NB4 (cell line): ENCODE data around the gene SFMBT2.

Experiments
- DNase-seq: peaks from one replicate; pipeline ENCODE4 v3.0.0; 2010; ENCODE audit warnings: low read depth
- H3K4me3 ChIP-seq: one replicate; pipeline ENCODE4 v1.5.1; 2011; ENCODE audit warnings: mild to moderate bottlenecking, low read depth, low read length, moderate library complexity
- MYC ChIP-seq: IDR thresholded peaks from 2 replicates; pipeline ENCODE4 v1.6.1; 2011; ENCODE audit warnings: low read depth, low read length
- POLR2A ChIP-seq: IDR thresholded peaks from 2 replicates; pipeline ENCODE4 v1.6.1; 2011; ENCODE audit warnings: mild to moderate bottlenecking; ENCODE audit not compliant: insufficient read length; ENCODE audit errors: extremely low read depth
- TF ChIP-seq, protein P1 (sequence below): IDR thresholded peaks from 2 replicates; pipeline ENCODE4 v1.6.1; 2011; ENCODE audit warnings: low read depth, low read length
- TF ChIP-seq, protein P2 (sequence below): IDR thresholded peaks from one replicate; pipeline ENCODE4 v1.5.1; 2012; ENCODE audit warnings: low read depth, low read length

Gene SFMBT2

DNA sequence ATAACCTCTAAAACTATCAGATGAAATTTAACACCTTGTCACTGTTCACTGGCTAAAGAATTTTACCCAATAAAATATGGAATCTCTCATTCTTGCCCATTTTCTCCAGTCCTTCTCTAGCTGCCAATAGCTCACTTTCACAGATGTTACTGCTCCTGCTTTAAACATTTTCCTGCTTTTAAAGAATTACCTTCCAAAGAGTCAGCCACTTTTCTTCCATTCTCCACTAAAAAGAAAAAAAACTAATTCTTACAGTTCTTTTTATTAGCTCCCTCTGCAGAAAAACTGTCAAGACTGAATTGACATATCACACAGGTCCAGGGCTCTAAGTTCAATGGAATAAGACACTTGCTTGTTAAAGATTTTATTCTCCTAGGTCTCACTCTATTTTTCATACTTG lies 114.8 kb downstream of the SFMBT2 start:
- no peak overlapping the region for H3K4me3 ChIP-seq
- no peak for TF ChIP-seq MYC
- TF ChIP-seq, protein P1, sequence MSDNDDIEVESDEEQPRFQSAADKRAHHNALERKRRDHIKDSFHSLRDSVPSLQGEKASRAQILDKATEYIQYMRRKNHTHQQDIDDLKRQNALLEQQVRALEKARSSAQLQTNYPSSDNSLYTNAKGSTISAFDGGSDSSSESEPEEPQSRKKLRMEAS: no peak
- no peak for DNase-seq

DNA sequence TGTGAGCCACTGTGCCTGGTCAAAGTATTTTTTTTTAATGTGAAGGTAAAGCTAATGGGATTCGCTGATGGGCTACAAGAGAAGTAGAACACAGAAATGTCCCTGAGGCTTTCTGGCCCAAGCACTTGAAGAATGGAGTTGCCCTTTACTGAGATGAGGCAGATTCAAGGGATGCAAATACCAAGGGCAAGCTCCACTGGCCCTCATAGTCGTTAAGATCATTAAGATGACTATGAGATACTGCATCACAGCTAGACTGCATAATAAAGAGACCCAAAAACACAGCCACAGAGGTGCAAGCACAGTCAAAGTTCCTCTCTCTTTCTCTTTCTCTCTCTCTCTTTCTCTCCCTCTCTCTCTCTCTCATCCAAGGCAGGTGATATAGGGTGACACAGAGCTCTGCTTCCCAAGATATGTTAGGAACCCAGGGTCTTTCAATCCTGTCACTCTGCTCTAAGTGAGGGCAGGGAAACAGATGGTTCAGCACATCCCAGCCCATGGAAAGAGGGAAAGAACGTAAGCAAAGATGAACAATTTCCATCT lies 117.4 kb downstream of the SFMBT2 start:
- no peak overlapping the region for H3K4me3 ChIP-seq
- no peak for DNase-seq
- no peak for TF ChIP-seq POLR2A
- no peak for TF ChIP-seq MYC
- TF ChIP-seq, protein P2, sequence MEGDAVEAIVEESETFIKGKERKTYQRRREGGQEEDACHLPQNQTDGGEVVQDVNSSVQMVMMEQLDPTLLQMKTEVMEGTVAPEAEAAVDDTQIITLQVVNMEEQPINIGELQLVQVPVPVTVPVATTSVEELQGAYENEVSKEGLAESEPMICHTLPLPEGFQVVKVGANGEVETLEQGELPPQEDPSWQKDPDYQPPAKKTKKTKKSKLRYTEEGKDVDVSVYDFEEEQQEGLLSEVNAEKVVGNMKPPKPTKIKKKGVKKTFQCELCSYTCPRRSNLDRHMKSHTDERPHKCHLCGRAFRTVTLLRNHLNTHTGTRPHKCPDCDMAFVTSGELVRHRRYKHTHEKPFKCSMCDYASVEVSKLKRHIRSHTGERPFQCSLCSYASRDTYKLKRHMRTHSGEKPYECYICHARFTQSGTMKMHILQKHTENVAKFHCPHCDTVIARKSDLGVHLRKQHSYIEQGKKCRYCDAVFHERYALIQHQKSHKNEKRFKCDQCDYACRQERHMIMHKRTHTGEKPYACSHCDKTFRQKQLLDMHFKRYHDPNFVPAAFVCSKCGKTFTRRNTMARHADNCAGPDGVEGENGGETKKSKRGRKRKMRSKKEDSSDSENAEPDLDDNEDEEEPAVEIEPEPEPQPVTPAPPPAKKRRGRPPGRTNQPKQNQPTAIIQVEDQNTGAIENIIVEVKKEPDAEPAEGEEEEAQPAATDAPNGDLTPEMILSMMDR: no peak
- TF ChIP-seq, protein P1: no peak

DNA sequence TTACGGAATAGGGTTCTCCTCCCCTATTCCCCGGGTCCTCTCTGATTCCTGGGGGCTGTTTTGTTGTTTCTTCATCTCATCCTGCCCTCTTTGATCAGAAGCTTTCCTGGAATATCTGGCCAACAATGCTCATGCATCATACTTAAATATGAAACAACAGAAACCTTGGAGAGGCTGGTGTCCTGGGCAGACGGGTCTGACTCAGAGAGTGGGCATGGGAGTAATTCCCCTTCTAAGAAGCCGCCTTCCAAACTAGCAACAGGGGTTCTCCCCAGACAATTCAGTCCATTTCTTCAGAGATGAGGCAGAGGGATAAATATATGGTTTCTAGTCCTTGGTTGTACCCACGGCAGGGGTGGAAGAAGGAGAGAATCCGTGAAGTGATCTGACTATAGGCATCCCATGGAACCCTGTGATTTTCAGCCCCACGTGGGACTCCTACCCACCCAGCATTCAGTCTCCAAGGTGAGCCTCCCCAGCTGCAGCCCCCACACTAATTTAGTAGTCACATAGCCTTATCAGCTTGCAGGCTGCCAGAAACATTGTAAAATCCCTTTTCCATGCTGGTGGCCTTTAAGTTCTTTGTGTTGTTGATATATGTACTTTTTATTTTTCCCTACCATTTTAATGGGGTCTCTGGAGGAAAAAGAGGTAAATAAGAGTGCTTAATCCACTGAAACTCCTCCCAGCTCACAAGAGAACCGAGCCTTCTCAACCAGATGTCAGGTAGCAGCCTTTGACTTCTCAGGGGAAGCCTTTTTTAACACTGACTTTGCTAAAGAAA lies 119.2 kb downstream of the SFMBT2 start:
- DNase-seq: no peak
- no peak for TF ChIP-seq POLR2A
- H3K4me3 ChIP-seq: no peak overlapping the region

DNA sequence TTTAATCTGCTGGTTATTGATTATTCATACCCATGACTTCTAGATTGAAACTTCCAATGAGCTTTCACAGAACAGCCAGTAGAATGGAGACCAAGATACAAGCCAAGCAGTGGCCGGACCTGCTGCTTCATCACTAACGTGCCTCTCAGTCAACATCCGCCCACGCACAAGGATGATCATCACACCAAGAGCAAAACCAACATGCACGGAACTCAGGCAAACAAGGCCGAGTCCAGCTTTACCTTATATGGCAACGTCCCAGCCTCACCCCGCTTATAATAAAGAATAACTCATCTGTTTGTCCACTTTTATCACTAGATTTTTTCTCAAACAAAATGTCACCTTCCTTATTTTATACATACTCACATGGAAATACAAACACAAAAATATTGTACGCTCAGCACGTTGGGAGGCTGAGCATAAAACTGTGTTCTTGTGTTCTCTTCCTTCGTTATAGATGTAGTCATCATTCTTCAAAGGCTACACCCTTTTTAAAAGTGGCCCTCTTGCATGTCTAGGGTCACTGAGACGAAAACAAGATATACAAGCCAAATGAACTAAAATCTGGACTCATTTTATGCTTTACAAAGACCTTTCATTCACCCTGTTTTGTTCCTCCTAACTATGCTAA lies 122.7 kb downstream of the SFMBT2 start:
- no peak for TF ChIP-seq POLR2A
- TF ChIP-seq, protein P1: no peak
- TF ChIP-seq MYC: no peak
- TF ChIP-seq, protein P2: no peak
- H3K4me3 ChIP-seq: no peak overlapping the region
- DNase-seq: no peak

DNA sequence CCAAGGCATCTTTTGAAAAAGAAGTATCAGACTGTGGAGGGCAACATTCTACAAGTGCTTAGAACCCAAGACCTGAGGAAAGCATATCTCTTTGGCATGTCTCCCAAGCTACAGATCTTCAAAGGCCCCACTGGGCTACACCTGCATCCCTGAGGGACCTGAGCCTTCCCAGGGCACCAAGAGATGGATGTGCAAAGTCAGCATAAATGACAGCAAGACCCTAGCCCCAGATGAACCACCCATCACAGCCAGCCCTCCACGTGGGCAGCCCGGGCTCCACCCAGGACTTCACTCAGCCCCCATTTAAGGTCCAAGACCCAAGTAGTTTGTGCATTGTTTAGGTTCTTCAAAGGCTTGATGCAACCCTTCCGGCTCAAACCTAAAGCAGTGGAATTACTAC lies 123.5 kb downstream of the SFMBT2 start:
- no peak overlapping the region for H3K4me3 ChIP-seq
- TF ChIP-seq MYC (no peak), POLR2A (no peak)
- TF ChIP-seq, protein P1: no peak
- TF ChIP-seq, protein P2: no peak
- DNase-seq: no peak

DNA sequence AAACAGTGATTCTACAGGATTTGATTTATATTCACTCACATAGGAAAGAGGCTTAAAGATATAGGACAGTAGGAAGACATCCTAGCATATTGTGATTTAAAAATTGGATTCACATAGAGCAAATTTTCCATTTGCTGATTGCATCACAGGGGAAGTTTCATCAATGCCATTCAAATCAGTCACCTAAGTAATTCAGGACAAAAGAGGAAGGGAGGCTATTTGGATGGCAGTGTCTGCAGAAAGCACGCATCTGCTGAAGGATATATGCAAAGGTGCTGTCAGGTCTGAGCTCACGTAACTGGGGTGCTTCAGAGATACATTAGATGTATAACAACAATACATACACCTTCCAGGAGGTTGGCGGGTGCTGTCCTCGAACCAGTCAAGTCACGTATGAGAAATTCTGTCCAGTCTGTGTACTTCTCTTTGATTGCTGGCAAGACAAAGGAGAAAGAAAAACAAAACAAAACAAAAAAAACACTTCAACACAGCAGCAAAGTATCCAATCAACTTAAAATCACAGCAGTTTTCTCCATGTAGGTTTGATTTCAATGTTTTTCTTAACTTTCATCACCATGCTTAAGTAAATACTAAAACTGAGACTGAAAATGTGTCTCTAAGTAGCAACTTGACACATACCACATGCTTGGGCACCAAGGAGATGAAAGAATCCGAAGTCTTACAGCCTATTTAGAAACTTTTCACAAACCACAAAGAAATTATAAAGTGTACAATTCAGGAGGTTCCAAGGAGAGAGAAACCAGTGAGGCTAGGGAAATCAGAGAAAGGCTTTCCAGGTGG lies 125.1 kb downstream of the SFMBT2 start:
- H3K4me3 ChIP-seq: no peak overlapping the region
- no peak for TF ChIP-seq POLR2A
- TF ChIP-seq, protein P2: no peak
- TF ChIP-seq, protein P1: no peak
- TF ChIP-seq MYC: no peak
- no peak for DNase-seq
